GM19452 (cell line): ENCODE data around the gene MT1X.
"Not testable (repeated sequence)": the region's sequence is repeated elsewhere in the genome, so short reads cannot be mapped to it uniquely, and the experiment has no call there.

Experiments used
- ATAC-seq: cut with Tn5 transposase; IDR thresholded peaks from one replicate; pipeline ENCODE4 v1.9.1; 2021; ENCODE audit not compliant: unreplicated experiment

MT1X gene

DNA sequence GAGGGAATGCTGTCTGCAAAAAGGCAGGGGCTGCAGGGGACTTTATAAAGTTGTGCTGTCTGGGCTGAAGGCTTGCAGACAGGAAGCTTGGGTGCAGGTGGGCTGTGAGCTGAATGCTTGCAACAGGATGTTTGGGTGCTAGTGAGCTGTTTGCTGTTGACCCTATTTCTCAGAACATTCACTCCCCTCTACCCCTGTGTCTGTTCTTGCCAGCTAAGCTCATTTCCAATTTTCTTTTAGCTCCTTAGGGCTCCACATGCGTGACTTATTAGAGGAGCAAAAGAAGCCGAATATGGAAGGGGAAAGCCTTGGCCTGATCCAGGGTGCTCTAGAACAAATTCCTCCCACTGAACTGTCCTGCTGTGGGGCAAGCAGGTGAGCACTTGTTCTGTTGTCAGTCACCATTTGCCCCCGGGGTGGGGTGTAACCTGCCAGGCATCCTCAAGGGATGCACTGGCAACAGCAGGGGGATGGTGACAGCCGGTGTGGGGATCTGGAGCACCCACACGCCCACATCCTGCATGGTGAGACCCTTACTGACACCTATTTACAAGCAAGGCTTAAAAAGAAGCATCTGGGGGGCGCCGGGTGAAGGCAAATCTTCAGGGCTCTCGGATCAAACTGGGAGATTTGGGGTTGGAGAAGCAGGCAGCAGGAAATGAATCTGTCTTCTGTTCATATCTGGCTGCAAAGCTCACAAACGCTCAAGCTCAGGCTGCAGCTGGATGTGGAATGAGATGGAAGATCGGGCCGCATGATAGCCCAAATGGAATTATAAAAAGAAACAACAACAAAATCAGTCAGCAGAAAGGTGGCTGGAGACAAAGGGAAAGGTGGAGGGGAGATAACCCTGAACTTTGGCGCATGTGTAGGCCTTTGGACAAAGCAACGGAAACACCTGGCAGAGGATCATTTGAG lies 26.5 kb downstream of the MT1X start:
- no peak for ATAC-seq

DNA sequence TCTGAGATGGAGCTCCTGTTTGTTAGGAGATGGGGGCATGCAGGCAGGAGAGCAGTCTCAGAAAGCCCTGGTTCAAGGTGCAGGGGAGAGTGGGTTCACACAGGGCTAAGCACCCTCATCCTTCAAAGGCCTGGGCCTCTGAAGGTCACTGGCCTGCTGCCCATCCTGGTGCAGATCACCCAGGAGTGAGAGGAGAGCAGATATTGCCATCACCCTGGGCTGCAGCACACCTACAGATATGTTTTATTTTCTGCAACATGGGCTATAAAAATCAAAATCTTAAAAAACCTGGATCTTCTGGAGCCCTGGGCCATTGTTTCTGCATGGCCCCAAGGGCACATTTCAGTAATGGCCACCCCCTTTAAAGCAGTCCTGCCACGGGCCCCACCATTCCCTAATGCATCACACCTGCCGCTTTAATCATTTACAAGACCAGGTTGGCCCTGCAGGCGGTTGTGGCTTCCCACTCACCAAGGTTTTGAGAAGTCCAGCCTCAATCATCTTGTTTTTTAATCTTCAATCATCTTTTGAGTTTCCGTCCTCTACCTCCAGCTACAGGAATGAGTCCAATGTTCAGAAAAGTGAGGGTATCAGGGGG lies 27.3 kb downstream of the MT1X start:
- ATAC-seq = no peak

DNA sequence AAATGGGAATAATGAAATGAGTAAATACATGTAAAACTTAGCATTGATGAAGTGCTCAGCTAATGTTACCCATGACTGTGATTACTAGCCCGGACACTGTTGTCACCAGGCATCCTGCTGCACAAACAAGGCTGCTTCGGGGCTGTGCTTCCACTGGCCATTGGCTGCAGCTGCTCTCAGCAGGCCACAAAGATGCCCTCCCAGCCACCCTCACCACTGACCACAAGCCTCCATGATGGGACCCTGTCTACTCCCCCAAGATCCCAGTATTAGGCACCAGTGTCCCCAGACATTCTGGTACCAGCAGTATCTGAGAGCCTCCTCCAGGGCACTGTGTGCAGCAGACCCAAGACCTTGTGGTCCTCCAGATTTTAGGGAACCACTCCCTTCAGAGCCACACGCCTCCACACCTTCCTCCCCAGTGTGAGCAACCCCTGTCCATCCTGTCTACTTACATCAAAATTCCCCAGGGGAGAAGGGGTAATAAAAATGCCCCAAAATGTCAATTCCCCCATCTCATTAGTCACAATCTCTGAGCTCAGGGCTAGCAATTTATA lies 28.0 kb downstream of the MT1X start:
- no peak for ATAC-seq

DNA sequence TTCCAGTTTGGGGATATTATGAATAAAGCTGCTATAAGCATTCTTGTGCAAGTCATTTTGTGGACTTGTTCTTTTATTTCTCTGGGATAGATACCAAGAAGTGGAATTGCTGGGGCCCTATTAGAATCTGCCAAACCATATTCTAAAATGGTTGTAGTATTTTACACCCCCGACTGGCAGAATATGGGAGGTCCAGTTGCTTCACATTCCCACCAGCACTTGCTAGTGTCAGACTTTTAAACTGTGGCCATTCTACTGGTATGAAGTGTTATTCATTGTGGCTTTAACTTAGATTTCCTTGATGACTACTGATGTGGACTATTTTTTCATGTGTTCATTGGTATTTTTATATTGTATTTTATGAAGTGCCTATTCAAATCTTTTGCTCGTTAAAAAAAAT lies 29.6 kb downstream of the MT1X start:
- no peak for ATAC-seq

DNA sequence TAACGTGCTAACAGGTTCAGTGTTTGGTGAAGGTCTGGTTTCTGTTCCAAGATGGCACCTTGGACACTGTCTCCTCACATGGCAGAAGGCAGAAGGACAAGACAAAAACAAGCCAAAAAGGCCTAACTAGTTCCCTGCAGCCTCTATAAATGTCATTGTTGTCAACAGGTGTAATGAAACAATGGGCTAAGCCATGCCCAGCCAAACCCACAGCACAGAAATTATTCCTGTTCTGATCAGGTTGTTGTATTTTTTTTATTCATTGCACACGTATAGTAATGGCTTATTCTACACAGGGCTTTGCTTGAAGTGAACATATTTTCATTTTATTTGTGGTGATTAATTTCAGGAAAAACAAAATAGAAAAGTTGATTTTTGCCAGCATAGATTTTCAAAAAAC lies 31.5 kb downstream of the MT1X start:
- ATAC-seq = no peak

DNA sequence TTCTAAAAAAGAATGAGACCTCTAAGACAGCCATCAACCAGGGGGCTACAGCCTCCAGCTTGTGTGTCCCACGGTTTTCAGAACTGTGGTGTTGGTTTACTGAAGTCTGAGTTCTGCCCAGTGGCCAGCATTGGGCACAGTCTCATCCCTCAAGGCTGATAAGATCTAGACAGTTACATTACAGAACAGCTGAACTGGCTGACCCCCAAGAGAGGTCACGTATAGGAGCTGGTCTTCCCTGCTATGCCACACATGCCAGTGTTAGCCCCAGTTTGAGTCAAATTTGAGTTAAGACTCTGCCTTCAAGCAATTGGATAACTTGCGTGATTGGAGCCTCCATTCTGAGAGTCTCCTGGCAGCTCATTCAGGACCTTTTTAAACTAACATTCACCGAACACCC lies 32.9 kb downstream of the MT1X start:
- ATAC-seq = no peak

DNA sequence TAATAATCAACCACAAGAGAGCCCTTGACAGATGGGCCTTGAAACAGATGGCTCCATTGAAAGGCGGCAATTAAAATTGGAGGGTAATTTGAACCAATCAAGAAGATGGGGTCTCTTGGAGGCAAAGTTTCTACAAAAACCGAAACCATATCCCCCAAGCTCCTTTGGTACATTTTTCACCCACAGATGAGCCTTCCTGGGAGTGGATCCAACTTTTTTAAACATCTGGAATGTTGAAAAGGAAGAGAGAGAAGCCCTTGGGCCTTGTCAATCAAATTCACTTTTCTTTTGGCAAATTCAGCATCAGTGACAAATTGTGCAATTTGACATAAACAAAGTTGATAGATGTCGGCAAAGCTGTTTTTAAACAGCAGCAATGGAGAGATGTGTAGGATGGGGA lies 34.5 kb downstream of the MT1X start:
- no peak for ATAC-seq

DNA sequence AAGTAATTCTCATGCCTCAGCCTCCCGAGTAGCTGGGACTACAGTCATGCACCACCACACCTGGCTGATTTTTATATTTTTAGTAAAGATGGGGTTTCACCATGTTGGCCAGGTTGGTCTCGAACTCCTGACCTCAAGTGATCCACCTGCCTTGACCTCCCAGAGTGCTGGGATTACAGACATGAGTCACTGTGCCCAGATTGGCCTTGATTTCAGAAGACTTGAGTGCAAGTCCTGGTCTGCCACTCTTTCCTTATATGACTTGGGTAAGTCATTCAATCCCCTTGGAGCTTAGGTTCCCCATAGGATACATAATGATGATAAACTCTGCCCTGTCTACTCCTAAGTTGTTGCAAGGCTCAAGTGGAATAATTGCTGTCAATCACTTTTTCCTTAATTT lies 35.3 kb downstream of the MT1X start:
- ATAC-seq = not testable (repeated sequence)

DNA sequence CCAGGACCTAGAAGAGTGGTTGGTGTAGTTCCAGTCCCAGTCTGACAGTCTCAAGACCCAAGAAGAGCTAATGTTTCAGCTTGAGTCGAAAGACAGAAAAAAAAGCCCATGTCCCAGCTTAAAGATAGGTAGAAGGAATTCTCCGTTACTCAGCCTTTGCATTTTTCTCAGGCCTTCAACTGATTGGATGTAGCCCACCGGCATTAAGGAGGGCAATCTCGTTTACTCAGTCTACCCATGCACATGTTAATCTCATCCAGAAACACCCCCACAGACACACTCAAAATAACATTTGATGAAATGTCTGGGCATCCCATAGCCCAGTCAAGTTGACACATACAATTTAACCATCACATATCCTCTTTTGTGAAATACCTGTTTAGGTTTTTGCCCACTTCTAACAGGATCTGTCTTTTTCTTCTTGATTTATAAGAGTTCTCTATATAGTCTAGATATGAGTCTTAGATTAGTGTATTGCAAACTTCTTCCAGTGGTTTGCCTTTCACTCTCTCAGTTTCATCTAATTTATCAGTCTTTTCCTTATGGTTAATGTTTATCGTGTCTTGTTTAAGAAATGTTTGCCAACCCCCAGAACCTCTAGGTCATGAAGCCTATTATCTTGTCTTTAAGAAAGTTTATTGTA lies 40.1 kb downstream of the MT1X start:
- ATAC-seq = no peak

DNA sequence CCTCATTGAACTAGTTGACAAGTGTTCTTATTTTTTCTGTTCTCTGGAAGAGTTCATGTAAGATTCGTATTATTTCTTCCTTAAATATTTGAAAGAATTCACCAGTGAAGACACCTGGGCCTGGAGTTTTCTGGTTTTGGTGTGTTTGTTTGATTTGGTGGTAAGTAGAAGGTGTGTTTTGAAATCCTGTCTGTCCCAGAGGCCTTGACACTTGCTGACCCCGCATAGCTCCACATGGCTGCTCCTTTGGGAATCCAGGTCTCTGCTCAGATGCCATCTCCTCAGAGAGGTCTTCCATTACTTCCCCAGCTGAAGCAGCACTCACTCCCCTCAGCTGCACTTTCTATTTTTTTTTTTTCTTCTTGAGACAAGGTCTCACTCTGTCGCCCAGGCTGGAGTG lies 41.9 kb downstream of the MT1X start:
- ATAC-seq = no peak

DNA sequence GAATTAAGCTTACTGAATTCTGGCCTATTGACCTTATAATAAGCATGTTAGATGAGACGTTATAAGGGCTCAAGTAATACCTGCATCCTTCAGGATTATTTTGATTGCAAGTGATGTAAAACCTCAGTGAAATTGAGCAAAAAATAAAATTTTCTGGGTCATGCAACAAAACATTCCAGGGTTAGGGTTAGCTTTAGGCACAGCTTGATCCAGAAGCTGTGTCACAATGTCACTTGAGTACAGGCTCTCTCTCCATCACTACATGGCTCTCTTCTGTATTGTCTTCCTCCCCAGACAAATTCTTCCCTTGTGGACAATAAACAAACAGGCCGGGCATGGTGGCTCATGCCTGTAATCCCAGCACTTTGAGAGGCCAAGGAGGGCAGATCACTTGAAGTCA lies 44.0 kb downstream of the MT1X start:
- no peak for ATAC-seq

DNA sequence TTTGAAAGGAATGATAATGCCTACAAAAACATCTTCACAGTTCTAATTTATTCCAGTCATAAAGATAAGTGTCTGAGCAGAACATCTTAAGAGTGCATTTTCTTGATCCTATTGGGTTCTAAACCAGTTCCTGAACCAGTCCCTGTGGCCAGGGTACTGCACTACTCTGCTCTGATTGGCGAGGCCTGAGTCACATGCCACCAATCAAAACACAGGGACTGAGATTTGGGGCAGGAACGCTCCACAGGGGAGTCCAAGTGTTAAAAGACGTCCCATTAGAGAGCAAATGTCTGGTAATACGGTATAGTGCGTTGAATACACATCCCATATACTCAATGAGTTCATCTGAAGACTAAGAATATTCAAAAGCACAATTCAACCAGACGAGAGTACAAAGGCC lies 44.7 kb downstream of the MT1X start:
- ATAC-seq = no peak

DNA sequence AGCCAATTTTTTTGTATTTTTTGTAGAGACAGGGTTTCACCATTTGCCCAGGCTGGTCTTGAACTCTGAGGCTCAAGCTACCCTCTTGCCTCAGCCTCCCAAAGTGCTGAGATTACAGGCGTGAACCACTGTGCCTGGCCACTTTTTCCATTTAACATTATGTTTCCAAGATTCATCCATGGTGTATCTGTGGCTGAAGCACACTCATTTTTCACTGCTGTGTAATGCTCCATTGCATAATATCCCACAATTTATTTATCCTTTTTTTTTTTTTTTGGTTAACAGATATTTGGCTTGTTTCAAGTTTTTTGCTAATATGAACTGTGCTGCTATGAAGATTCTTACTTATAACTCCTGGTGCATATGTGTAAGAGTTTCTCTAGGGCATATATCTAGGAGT lies 45.8 kb downstream of the MT1X start:
- no peak for ATAC-seq

DNA sequence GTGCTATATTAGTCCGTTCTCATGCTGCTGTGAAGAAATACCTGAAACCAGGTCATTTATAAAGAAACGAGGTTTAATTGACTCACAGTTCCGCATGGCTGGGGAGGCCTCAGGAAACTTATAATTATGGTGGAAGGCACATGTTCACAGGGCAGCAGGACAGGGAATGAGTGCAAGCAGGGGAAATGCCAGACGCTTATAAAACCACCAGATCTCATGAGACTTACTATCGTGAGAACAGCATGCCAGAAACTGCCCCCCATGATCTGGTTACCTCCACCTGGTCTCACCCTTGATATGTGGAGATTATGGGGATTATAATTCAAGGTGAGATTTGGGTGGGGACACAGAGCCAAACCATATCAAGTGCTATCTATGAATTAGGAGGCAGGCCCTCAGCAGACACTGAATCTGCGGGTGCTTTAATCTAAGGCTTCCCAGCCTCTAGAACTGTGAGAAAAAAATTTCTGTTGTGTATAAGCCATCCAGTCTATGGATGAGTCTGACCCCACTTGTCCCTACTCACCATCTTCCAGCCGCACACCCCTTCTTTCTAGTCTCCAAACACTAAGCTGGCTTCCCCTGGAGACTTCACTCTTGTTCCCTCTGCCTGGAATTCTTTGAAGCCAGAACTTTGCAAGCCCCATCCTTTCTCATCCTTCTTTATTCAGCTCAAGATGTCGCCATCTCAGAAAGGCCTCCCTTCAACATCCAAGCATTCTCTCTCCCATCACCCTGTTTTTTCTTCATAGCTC lies 46.9 kb downstream of the MT1X start:
- no peak for ATAC-seq

DNA sequence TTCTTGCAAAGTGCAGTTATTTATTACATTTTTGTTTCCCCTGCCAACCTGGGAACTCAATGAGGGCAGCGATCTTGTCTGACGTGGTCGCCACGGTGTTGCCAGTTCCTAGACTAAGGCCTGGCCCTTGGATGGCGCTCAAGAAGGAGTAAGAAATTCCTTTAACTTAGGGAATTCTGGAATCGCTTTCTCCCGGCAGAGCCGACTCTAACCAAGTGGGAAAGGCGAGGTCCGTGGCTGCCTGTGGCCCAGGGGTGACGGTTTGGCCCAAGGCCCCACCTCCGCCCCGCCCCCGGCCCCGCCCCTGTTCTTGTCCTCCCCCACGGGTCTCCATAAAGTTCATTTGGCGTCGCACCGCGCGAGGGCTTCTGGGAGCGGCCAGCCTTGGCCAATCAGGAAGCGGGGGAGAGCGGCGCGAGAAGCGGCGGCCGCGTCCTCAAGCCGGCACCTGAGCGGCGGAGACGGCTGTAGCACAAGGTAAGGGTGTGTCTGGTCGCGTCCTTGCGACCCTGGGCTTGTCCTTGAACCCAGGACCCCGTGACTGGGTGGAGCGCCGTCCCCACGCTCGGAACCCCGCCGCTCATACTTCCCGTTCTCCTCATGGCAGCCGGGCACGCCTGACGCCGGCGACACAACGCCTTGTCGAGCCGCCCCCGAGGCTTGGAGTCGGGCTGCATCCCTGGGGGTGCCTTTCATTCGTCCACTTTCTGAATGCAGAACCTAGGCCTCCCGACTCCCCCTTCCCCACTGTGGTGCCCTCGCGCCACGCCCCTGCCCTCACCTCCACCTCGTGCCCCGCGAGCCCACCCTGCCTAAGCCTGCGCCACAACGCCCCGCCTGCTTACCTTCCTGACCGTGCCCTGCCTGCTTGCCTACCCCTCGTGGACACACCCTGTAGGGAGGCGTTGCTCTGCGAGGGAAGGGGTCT lies 47.7 kb downstream of the MT1X start, which contains the start of gene NUP93:
TSS of gene NUP93 (plus strand) at position 395 of the 928 bp plus-strand sequence. CDS start 18,119 bp downstream, outside the sequence.
- peak; percentile 81 for ATAC-seq

DNA sequence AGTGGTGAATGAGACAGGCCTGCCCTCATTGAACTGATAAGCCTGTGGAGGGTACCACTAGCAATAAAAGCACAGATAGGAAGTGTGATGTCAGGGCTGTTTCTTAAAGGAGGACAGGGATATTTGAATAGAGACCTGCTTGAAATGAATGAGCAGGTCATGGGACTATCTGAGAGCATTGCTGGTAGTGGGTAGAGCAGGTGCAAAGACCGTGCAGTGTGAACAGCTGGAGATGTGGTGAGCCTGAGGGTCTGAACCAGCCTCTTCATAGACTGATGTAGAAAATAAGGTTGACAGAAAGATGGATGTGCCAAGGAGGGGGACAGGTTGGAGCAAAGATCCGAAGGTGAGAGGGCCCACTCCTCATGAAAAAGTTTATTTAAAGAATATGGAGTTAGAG lies 50.1 kb downstream of the MT1X start:
- ATAC-seq = peak; percentile 49

DNA sequence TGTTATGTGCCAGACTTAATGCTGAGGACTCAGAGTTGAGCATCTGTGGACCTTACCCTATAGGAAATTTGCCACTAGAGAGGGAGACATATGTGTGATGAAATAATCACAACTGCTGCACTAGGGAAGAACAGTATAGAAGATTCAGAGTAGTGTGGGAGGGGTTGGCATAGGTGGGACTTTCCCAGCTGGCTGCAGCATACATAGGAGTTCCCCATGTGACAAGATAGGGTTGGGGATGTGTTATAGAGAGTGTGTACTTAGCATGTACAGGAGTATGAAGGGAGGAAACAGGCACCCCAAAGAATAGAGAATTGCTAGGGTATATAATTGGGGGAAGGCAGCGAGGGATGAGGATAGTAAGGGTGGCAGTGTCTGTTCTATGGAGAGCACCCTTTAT lies 50.6 kb downstream of the MT1X start:
- ATAC-seq = no peak
